HEK293T (cell line): ENCODE results near the gene CXCL10.

Experiments
- ARNT ChIP-seq: fragments of 450-650 bp; IDR thresholded peaks from 2 replicates; pipeline ENCODE4 v1.6.1; 2017; ENCODE audit warnings: mild to moderate bottlenecking
- ELF4 ChIP-seq: fragments of 450-650 bp; IDR thresholded peaks from 2 replicates; pipeline ENCODE4 v1.6.1; 2017; ENCODE audit warnings: antibody characterized with exemption
- SP1 ChIP-seq: fragments of 450-650 bp; IDR thresholded peaks from 2 replicates; pipeline ENCODE4 v1.6.1; 2017
- TARDBP ChIP-seq: fragments of 450-650 bp; IDR thresholded peaks from 2 replicates; pipeline ENCODE4 v1.6.1; 2016

- no peak for TF ChIP-seq ELF4
- TF ChIP-seq SP1, result no peak
- TF ChIP-seq TARDBP, result no peak
- no peak for TF ChIP-seq ARNT
These were observed 12.6 kb upstream of the CXCL10 start, which contains the start of gene CXCL11 for GRCh38 chr4:76035799-76036380.
